ENCODE measurements around the gene CSPG5. TPM values are rescaled to one million over a fixed set of nuclear protein-coding genes. Genes with fewer than 3 reads are reported as not detected.

The CSPG5 gene
- total RNA-seq, 1 donor from 2014 or later: 21.9 TPM

DNA sequence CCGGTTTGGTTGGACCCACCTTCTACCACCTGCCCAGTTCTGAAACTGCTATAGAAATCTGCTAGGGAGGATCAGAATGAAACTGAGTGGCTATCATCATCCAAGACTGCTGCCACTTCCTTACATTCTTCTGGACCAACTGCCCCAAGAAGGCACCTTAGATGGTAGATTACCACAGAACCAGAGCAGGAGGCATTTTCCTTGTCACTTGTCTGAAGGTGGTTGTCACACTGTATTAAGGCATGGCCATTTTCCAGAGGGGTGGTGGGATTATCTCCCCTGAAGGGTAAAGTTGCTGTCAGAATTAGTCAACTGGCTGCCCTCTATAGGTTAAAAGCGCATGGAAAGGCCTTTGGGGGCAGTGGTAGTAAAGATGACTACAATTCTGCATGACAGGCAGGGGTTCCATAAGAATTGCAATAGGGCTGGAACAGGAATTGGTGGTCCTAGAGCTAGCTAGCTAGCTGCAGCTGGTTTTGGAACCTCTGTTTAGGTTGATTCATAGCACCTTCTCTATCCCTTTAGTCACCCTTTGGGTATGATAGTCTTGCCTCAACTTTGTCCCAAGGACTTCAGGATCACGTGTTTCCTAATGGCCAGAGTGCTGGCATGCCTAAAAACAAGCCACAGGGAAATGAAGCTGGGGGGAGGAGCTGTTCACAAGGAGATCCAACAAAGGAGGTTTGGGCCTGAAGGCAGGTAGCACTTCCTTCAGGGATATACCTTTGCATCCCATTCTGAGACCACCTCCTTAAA lies 4.8 kb upstream of the CSPG5 start:
- peaks cover 34% of the 10 kb centered on the region for H3K27me3 Mint-ChIP-seq (ENCODE audit: low read depth)
- no peak for DNase-seq (ENCODE audit: low read depth, low spot score)
- TF ChIP-seq, protein P1, sequence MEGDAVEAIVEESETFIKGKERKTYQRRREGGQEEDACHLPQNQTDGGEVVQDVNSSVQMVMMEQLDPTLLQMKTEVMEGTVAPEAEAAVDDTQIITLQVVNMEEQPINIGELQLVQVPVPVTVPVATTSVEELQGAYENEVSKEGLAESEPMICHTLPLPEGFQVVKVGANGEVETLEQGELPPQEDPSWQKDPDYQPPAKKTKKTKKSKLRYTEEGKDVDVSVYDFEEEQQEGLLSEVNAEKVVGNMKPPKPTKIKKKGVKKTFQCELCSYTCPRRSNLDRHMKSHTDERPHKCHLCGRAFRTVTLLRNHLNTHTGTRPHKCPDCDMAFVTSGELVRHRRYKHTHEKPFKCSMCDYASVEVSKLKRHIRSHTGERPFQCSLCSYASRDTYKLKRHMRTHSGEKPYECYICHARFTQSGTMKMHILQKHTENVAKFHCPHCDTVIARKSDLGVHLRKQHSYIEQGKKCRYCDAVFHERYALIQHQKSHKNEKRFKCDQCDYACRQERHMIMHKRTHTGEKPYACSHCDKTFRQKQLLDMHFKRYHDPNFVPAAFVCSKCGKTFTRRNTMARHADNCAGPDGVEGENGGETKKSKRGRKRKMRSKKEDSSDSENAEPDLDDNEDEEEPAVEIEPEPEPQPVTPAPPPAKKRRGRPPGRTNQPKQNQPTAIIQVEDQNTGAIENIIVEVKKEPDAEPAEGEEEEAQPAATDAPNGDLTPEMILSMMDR (conservative IDR thresholded peaks at IDR 0.05): no peak
- no peak overlapping the region for H3K27ac Mint-ChIP-seq (ENCODE audit: unreplicated experiment)
- peaks cover 45% of the 10 kb centered on the region for H3K36me3 Mint-ChIP-seq (ENCODE audit: low read depth)
- no peaks in the 10 kb centered on the region for H3K9me3 Mint-ChIP-seq
- peak overlapping the region; percentile 27 for H3K4me3 Mint-ChIP-seq
- H3K4me1 Mint-ChIP-seq: peaks cover 9% of the 10 kb centered on the region

- H3K4me3 Mint-ChIP-seq: peak overlapping the region; percentile 83
- TF ChIP-seq, protein P1 (conservative IDR thresholded peaks at IDR 0.05): no peak
- no peaks in the 10 kb centered on the region for H3K9me3 Mint-ChIP-seq
- H3K36me3 Mint-ChIP-seq (ENCODE audit: low read depth): peaks cover 34% of the 10 kb centered on the region
- H3K27ac Mint-ChIP-seq (ENCODE audit: unreplicated experiment): no peak overlapping the region
- peaks cover 39% of the 10 kb centered on the region for H3K27me3 Mint-ChIP-seq (ENCODE audit: low read depth)
- peaks cover 9% of the 10 kb centered on the region for H3K4me1 Mint-ChIP-seq
- no peak for DNase-seq (ENCODE audit: low read depth, low spot score)
Measured at GRCh38 chr3:47581835-47582234, 3.2 kb upstream of the CSPG5 start.

- H3K4me1 Mint-ChIP-seq: peaks cover 9% of the 10 kb centered on the region
- H3K4me3 Mint-ChIP-seq: peak overlapping the region; percentile 83
- no peak for DNase-seq (ENCODE audit: low read depth, low spot score)
- H3K36me3 Mint-ChIP-seq (ENCODE audit: low read depth): peaks cover 34% of the 10 kb centered on the region
- H3K9me3 Mint-ChIP-seq: no peaks in the 10 kb centered on the region
- TF ChIP-seq, protein P1 (conservative IDR thresholded peaks at IDR 0.05): no peak
- peaks cover 39% of the 10 kb centered on the region for H3K27me3 Mint-ChIP-seq (ENCODE audit: low read depth)
- H3K27ac Mint-ChIP-seq (ENCODE audit: unreplicated experiment): no peak overlapping the region
Measured at GRCh38 chr3:47581422-47581821, 2.8 kb upstream of the CSPG5 start.

GRCh38 chr3:47580481-47580880 lies 1.8 kb upstream of the CSPG5 start:
- TF ChIP-seq, protein P1 (conservative IDR thresholded peaks at IDR 0.05): no peak
- peaks cover 11% of the 10 kb centered on the region for H3K4me1 Mint-ChIP-seq
- H3K27ac Mint-ChIP-seq (ENCODE audit: unreplicated experiment): no peak overlapping the region
- H3K4me3 Mint-ChIP-seq: peak overlapping the region; percentile 83
- H3K27me3 Mint-ChIP-seq (ENCODE audit: low read depth): peaks cover 39% of the 10 kb centered on the region
- H3K36me3 Mint-ChIP-seq (ENCODE audit: low read depth): peaks cover 30% of the 10 kb centered on the region
- H3K9me3 Mint-ChIP-seq: no peaks in the 10 kb centered on the region
- DNase-seq (ENCODE audit: low read depth, low spot score): no peak

DNA sequence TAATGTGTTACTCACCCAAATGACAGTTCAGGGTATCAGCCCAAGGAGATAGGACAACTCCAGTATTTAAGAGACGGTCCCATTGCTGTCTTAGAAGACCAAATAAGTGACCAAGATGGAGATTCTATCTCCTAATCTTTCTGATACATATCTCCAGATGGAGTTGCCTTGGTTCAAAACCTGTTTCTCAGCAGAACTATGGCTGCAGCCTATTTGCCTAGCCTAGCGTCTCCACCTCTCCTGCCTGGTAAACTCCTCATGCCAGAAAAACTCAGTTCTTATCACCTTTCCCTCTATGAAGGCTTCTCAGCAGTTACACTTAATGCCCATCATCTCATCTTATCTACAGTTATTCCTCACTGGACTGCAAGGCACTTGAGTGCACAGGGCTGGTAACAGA lies 1.2 kb upstream of the CSPG5 start:
- Mint-ChIP-seq H3K4me1 (peaks cover 14% of the 10 kb centered on the region), H3K9me3 (no peaks in the 10 kb centered on the region), H3K4me3 (peak overlapping the region; percentile 83), H3K27me3 (ENCODE audit: low read depth) (peaks cover 39% of the 10 kb centered on the region), H3K27ac (ENCODE audit: unreplicated experiment) (no peak overlapping the region), H3K36me3 (ENCODE audit: low read depth) (peaks cover 26% of the 10 kb centered on the region)
- no peak for DNase-seq (ENCODE audit: low read depth, low spot score)
- TF ChIP-seq, protein P1 (conservative IDR thresholded peaks at IDR 0.05): no peak
